ENCODE data around the gene SLC9A9.
"Not testable (repeated sequence)": the region's sequence is repeated elsewhere in the genome, so short reads cannot be mapped to it uniquely, and the experiment has no call there.

SLC9A9 gene

DNA sequence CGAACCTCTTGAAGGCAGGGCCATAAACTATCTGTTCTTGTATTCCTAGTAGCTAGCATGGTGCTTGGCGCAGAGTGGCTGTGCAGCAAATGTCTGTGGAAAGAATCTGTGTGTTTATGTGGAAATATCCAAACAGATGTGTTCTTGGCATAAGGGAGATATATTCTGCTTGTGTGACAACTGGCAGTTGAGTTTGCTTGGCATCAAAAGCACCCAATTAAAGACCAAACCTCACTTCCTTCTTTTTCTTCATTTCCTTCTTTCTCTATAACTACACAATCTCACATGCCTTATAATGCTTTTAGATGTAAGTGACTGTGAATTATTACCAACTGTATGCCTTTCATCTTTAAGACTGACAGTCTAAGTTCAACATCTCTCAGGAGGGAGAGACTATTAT lies 296.5 kb downstream of the SLC9A9 start:
- no peak for DNase-seq (ENCODE audit: low read depth)

- no peak for DNase-seq (ENCODE audit: low read depth)
Measured at GRCh38 chr3:143548861-143549497, 299.3 kb downstream of the SLC9A9 start.

DNA sequence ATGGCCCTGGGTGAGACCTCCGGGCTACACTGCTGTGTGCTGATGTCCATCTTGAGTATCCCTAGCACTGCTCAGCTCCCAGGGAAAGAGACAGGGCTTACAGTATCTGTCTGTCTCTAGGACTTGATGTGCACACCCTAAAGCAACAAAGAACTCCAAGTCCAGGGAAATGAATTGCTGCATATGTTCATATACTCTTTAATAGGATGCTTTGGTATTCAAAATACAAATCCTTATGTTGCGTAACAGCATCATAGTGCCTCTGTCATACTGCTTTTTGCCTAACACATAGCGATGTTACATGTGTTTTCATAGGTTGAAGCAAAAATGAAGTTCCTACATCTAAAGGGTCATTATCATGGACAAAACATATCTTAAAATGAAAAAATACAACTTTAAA lies 299.9 kb downstream of the SLC9A9 start:
- DNase-seq (ENCODE audit: low read depth) = no peak

DNA sequence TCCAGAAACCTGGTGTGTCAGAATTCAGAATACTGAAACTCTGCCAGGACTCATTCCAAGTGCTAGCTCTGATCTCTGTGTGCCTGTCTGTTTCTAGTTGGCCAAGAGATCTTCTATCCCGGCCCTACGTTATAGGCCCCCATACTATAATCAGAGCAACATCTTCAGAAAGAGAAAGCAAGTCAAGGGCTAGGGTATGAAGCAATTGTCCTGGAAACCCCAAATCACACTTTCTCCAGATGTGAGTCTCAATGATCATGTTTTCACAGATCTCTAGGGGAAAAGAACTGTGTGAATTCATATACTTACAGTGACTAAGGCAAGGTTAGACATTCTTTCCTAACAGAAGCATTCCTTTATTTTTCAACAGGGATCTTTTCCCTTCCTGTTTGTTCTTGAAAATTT lies 309.7 kb downstream of the SLC9A9 start:
- no peak for DNase-seq (ENCODE audit: low read depth)

DNA sequence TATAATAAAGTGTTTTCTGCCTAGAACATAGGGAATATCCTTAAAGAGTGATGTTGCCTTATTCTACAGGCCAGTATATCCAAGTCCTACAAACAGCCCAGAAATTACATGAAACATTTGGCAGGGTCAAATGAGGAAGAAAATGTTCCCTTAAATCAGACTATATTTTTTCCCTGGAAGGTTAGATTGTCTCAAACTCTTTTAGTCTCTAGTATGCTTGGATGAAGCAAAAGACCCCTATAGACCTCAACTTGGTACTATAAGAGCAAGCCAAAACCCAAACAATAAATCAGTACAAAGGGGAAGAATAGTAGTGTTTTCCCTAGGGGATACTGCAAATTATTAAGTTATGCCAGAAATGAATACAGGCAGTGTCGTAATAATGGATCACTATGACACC lies 310.2 kb downstream of the SLC9A9 start:
- DNase-seq (ENCODE audit: low read depth) = no peak

- no peak for DNase-seq (ENCODE audit: low read depth)
Measured at GRCh38 chr3:143536817-143537535, 311.3 kb downstream of the SLC9A9 start.

DNA sequence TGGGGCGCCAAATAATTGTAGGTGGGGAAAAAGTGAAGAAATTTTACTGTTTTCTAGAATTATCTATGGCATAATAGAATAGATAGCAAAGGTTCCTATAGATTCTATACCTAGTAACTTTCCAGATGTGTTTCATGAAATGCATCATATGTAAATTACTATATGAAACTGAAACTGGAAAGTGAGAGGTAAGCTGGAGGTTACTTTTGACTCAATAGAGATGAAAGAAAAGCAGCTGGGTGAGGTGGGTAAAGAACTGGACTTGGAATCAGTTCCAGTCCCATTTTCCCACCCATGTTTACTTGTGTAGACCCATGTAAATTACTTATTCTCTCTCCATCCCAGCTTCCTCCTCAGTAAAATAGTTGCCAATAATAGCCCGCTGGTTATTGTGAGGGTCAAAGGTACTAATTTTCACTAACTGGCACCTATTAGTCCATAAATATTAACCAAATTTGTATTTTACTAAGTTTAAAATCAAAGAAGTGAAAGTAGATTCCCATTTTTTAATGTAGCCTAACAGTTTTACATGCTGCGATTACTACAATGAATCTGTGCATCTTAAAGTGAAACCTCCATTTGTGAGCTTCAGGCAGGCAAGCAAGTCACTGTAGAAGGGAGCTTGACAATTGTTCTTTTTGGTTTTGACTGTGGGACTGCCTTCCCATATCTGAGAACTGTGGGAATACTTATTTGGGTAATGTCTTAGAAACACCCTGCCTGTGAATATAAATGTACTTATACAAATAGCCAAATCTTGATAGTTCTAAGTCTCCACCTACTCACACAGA lies 312.1 kb downstream of the SLC9A9 start:
- no peak for DNase-seq (ENCODE audit: low read depth)

DNA sequence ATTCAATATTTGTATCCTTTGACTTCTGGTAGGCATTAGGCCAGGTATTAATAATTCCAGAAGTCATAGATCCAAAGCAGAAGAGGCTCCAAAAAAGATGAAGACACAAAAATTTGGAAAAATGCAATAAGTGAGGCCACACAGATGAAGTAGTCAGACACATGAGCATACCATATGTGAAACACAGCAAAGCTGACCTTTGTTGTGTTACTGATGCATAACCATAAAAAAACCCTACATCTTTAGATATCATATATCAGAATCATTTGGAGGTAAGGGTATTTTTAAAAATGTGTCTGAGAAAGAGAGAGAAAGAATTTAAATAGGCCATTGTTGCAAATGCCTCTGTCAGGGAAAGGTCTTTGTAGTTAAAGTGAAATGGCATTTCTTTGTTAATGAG lies 314.9 kb downstream of the SLC9A9 start:
- DNase-seq (ENCODE audit: low read depth) = no peak

GRCh38 chr3:143532091-143532490 lies 316.2 kb downstream of the SLC9A9 start:
- no peak for DNase-seq (ENCODE audit: low read depth)

- no peak for DNase-seq (ENCODE audit: low read depth)
Measured at GRCh38 chr3:143531101-143531500, 317.2 kb downstream of the SLC9A9 start.

DNA sequence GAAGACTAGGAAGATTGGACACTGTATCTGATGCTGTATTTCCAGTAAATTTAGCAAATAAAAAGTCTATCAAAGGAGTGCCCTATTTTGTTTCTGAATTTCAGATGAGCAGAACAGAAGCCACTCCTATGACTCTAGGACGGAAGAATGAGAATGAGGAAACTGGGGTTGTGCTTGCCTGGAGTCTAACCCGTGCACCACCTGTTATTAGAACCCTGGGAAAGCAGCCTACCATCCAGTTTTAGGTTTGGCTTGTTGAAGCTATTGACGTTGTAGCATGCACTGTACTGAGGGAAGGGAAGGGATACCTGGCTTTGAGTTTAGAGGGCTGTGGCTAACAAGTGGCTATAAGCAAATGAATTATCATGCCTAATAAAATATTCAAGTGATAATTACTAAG lies 318.5 kb downstream of the SLC9A9 start:
- no peak for DNase-seq (ENCODE audit: low read depth)

- no peak for DNase-seq (ENCODE audit: low read depth)
Measured at GRCh38 chr3:143529018-143529478, 319.2 kb downstream of the SLC9A9 start.

DNA sequence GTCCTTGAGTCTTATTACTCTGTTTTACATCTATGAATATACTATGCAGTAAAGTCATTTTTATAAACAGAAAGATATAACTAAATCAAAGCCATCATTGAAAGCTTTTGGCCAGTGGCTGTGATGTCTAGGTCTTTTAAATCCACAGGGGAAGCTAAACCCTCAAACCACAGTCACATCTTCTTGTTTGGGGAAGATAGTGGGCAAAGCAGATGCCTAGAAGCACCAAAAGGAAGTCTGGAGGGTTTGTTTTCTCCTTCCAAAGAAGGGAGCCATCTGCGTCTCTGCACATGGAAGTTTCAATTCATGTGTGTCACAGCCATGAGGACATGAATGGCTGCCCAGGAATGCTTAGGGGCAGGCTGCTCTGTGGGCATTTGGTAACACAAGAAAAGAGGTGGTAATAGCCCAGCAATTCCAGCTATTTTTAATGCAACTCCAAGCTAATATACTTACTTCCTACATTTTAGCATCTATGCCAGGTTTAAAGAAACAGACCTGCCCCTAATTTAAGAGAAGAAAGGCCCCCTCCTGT lies 322.2 kb downstream of the SLC9A9 start:
- DNase-seq (ENCODE audit: low read depth) = no peak

DNA sequence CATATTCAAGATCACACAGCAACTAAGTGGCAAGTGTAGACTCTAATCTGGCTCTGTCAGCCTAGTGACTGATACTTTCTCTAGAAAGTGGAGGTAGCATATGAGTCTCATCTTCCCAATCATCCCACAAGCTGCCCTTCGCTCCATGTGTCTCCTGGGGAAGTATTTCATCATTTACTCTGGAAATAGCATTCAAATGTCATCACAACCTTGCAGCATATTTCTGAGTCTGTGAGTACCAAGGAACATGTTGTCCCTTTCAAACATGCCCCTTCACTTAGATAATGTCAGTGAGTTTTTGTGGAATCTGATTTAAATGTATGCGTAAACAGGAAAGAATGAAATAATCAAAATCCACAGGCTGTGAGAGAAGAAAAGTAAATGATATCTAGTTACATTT lies 322.9 kb downstream of the SLC9A9 start:
- no peak for DNase-seq (ENCODE audit: low read depth)

- no peak for DNase-seq (ENCODE audit: low read depth)
Measured at GRCh38 chr3:143521803-143522202, 326.5 kb downstream of the SLC9A9 start.

DNA sequence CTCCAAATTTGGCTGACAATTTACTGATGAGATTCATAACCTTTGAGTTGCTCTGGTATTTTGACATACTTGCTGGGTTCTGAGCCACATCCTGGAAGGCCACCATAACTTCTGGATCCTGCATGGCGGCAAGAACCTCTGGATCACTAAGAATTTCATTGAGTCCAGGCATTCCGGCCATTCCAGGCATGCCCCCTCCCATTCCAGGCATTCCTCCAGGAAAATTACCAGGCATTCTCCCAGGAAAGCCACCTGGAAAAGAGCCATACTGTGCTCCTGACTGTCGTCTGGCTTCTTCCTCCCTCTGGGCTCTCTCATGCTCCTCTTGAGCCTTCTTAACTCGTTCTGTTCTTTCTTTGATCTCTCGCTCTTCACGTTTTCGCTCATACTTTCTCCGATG lies 331.1 kb downstream of the SLC9A9 start:
- not testable (repeated sequence) for DNase-seq (ENCODE audit: low read depth)

- no peak for DNase-seq (ENCODE audit: low read depth)
Measured at GRCh38 chr3:143514874-143515273, 333.4 kb downstream of the SLC9A9 start.

GRCh38 chr3:143514109-143514508 lies 334.2 kb downstream of the SLC9A9 start:
- DNase-seq (ENCODE audit: low read depth) = no peak

DNA sequence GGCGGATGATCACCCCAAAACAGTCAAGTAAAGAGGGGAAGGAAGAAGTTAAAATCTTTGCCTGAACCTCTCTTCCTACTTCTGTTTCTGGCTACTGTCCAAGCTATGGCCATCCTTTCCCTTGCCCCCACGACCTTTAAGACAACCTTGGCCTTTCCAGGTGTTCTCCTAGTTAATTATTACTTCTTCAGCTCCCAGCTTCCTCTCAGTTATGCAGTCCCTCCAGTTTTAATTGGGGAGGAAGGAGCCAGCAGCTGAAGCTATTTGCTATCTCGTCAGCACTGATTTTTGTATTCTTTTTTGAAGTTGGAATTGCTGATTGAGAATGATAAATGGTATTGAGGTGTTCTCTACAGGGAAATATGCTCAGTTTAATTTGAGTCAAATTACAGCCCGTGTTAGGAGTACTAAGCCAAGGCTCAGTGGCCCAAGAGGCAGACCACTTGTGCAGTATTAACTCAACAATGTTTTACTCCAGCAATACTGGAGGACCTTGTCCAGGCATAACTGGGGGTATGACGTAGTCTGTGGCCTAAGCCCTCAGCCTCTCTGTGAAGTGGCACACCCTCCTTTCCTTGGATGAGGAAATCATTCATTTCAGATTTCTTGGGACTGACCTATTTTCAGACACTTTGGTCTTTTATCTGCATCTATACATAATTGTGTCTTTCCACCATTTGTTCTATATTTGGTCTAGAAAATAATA lies 336.9 kb downstream of the SLC9A9 start:
- no peak for DNase-seq (ENCODE audit: low read depth)

GRCh38 chr3:143510601-143511000 lies 337.7 kb downstream of the SLC9A9 start:
- DNase-seq (ENCODE audit: low read depth) = no peak

DNA sequence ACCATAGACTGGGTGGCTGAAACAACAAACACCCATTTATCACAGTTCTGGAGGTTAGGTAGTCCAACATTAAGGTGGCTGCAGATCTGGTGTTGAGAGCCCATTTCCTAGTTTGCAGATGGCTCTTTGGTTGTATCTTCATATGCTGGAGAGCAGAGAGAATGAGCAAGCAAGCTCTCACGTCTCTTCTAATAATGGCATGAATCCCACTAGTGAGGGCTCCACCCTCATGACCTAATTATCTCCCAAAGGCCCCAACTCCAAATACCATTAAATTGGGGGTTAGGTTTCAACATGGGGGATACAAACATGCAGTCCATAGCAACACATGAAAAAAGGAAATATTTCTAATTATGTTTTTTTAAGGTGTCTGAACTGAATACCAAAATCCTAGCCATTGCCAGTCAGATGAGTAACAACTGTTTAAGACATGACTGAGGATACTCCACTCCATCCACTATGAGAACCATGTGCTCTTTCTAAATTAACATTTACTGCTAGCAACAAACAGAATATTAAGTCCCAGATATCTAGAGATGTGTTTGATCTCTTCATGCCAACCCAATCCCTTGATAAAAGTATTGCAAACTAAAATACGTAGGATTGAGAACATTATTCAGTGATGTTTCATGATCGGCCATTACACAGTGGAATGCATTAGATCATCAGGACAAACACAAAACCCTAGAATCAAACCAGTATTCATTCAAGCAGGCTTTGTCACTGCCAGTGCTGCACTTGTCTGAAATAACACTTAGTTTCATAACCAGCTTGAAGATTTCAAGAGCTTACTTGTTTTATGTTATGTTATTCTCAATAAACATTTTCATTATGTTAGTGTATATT lies 340.3 kb downstream of the SLC9A9 start:
- no peak for DNase-seq (ENCODE audit: low read depth)
